ENCODE measurements around the gene CHTOP. TPM values are rescaled to one million over a fixed set of nuclear protein-coding genes. Genes with fewer than 3 reads are reported as not detected.

CHTOP gene
- total and polyA plus RNA-seq, 9 donors: 45.0 to 102 (median 90.9) TPM

GRCh38 chr1:153642161-153642560, 8.3 kb downstream of the CHTOP start:
- 87% methylated on average over 7 of the region's 11 CpGs for WGBS (ENCODE audit: insufficient coverage)
- Histone ChIP-seq H3K4me1 (ENCODE audit: control insufficient read depth, insufficient read depth, low read length) (peaks cover 2% of the 10 kb centered on the region), H3K27ac (ENCODE audit: low read length) (no peak overlapping the region)

GRCh38 chr1:153643100-153643499, 9.2 kb downstream of the CHTOP start:
- H3K4me1 ChIP-seq (ENCODE audit: control insufficient read depth, insufficient read depth, low read length): peaks cover 5% of the 10 kb centered on the region
- H3K9me3 ChIP-seq (replicated peaks; ENCODE audit: control insufficient read depth, low read depth, low read length): no peaks in the 10 kb centered on the region
- DNase-seq: no peak
- no peak overlapping the region for H3K4me3 ChIP-seq (ENCODE audit: low read length)
- H3K36me3 ChIP-seq (ENCODE audit: control insufficient read depth, insufficient read depth, low read length): peaks cover 80% of the 10 kb centered on the region
- no peaks in the 10 kb centered on the region for H3K27me3 ChIP-seq (ENCODE audit: control insufficient read depth, insufficient read depth, low read length)
- H3K27ac ChIP-seq (ENCODE audit: low read length): no peak overlapping the region
- WGBS (ENCODE audit: insufficient coverage): no CpG with 5 or more reads among the region's 11 CpGs

More at GRCh38 chr1:153642161-153642560, 8.3 kb downstream of the CHTOP start:
- no peak for DNase-seq
- Histone ChIP-seq H3K36me3 (ENCODE audit: control insufficient read depth, insufficient read depth, low read length) (peaks cover 87% of the 10 kb centered on the region), H3K9me3 (replicated peaks; ENCODE audit: control insufficient read depth, low read depth, low read length) (no peaks in the 10 kb centered on the region), H3K4me3 (ENCODE audit: low read length) (no peak overlapping the region), H3K27me3 (ENCODE audit: control insufficient read depth, insufficient read depth, low read length) (no peaks in the 10 kb centered on the region)

GRCh38 chr1:153643816-153644215, 9.9 kb downstream of the CHTOP start:
- H3K4me1 ChIP-seq (ENCODE audit: control insufficient read depth, insufficient read depth, low read length): peaks cover 8% of the 10 kb centered on the region
- H3K4me3 ChIP-seq (ENCODE audit: low read length): no peak overlapping the region
- no peaks in the 10 kb centered on the region for H3K9me3 ChIP-seq (replicated peaks; ENCODE audit: control insufficient read depth, low read depth, low read length)
- H3K36me3 ChIP-seq (ENCODE audit: control insufficient read depth, insufficient read depth, low read length): peaks cover 78% of the 10 kb centered on the region
- no peak overlapping the region for H3K27ac ChIP-seq (ENCODE audit: low read length)
- no peaks in the 10 kb centered on the region for H3K27me3 ChIP-seq (ENCODE audit: control insufficient read depth, insufficient read depth, low read length)
- no peak for DNase-seq

- Histone ChIP-seq H3K4me1 (ENCODE audit: control insufficient read depth, insufficient read depth, low read length) (peaks cover 25% of the 10 kb centered on the region), H3K27me3 (ENCODE audit: control insufficient read depth, insufficient read depth, low read length) (no peaks in the 10 kb centered on the region), H3K27ac (ENCODE audit: low read length) (peak overlapping the region; percentile 35), H3K36me3 (ENCODE audit: control insufficient read depth, insufficient read depth, low read length) (peaks cover 51% of the 10 kb centered on the region), H3K9me3 (replicated peaks; ENCODE audit: control insufficient read depth, low read depth, low read length) (no peaks in the 10 kb centered on the region), H3K4me3 (ENCODE audit: low read length) (no peak overlapping the region)
- peak; percentile 65 for DNase-seq
- WGBS (ENCODE audit: insufficient coverage): 60% methylated on average over 1 of the region's 5 CpGs
Measured at GRCh38 chr1:153646672-153647345, 12.9 kb downstream of the CHTOP start.

GRCh38 chr1:153647346-153647714, 13.5 kb downstream of the CHTOP start:
- no peak for DNase-seq
- Histone ChIP-seq H3K4me1 (ENCODE audit: control insufficient read depth, insufficient read depth, low read length) (peaks cover 27% of the 10 kb centered on the region), H3K9me3 (replicated peaks; ENCODE audit: control insufficient read depth, low read depth, low read length) (no peaks in the 10 kb centered on the region), H3K27me3 (ENCODE audit: control insufficient read depth, insufficient read depth, low read length) (no peaks in the 10 kb centered on the region), H3K27ac (ENCODE audit: low read length) (peak overlapping the region; percentile 35), H3K36me3 (ENCODE audit: control insufficient read depth, insufficient read depth, low read length) (peaks cover 45% of the 10 kb centered on the region), H3K4me3 (ENCODE audit: low read length) (no peak overlapping the region)
- WGBS (ENCODE audit: insufficient coverage): 60% methylated on average over 2 of the region's 2 CpGs

- Histone ChIP-seq H3K4me1 (ENCODE audit: control insufficient read depth, insufficient read depth, low read length) (peaks cover 29% of the 10 kb centered on the region), H3K27me3 (ENCODE audit: control insufficient read depth, insufficient read depth, low read length) (no peaks in the 10 kb centered on the region)
- WGBS (ENCODE audit: insufficient coverage): 94% methylated on average over 3 of the region's 10 CpGs
Measured at GRCh38 chr1:153648000-153648643, 14.3 kb downstream of the CHTOP start.

GRCh38 chr1:153649137-153649862, 15.4 kb downstream of the CHTOP start:
- Histone ChIP-seq H3K27ac (ENCODE audit: low read length) (peak overlapping the region; percentile 39), H3K4me3 (ENCODE audit: low read length) (no peak overlapping the region), H3K4me1 (ENCODE audit: control insufficient read depth, insufficient read depth, low read length) (peaks cover 30% of the 10 kb centered on the region), H3K9me3 (replicated peaks; ENCODE audit: control insufficient read depth, low read depth, low read length) (no peaks in the 10 kb centered on the region), H3K27me3 (ENCODE audit: control insufficient read depth, insufficient read depth, low read length) (no peaks in the 10 kb centered on the region), H3K36me3 (ENCODE audit: control insufficient read depth, insufficient read depth, low read length) (peaks cover 27% of the 10 kb centered on the region)
- DNase-seq: no peak
- 63% methylated on average over 1 of the region's 3 CpGs for WGBS (ENCODE audit: insufficient coverage)

More at GRCh38 chr1:153648000-153648643, 14.3 kb downstream of the CHTOP start:
- Histone ChIP-seq H3K36me3 (ENCODE audit: control insufficient read depth, insufficient read depth, low read length) (peaks cover 38% of the 10 kb centered on the region), H3K4me3 (ENCODE audit: low read length) (no peak overlapping the region), H3K9me3 (replicated peaks; ENCODE audit: control insufficient read depth, low read depth, low read length) (no peaks in the 10 kb centered on the region), H3K27ac (ENCODE audit: low read length) (no peak overlapping the region)
- no peak for DNase-seq

GRCh38 chr1:153649863-153650235, 16.0 kb downstream of the CHTOP start:
- WGBS (ENCODE audit: insufficient coverage): 83% methylated on average over 2 of the region's 2 CpGs
- Histone ChIP-seq H3K27ac (ENCODE audit: low read length) (peak overlapping the region; percentile 39), H3K27me3 (ENCODE audit: control insufficient read depth, insufficient read depth, low read length) (no peaks in the 10 kb centered on the region), H3K9me3 (replicated peaks; ENCODE audit: control insufficient read depth, low read depth, low read length) (no peaks in the 10 kb centered on the region), H3K36me3 (ENCODE audit: control insufficient read depth, insufficient read depth, low read length) (peaks cover 26% of the 10 kb centered on the region), H3K4me3 (ENCODE audit: low read length) (no peak overlapping the region), H3K4me1 (ENCODE audit: control insufficient read depth, insufficient read depth, low read length) (peaks cover 30% of the 10 kb centered on the region)
- DNase-seq: peak; percentile 85

- no peak for DNase-seq
- WGBS (ENCODE audit: insufficient coverage): no CpG with 5 or more reads among the region's 1 CpG
- peaks cover 7% of the 10 kb centered on the region for H3K36me3 ChIP-seq (ENCODE audit: control insufficient read depth, insufficient read depth, low read length)
Measured at GRCh38 chr1:153651771-153652170, 17.9 kb downstream of the CHTOP start.

GRCh38 chr1:153652805-153653500, 19.1 kb downstream of the CHTOP start:
- 44% methylated on average over 3 of the region's 3 CpGs for WGBS (ENCODE audit: insufficient coverage)
- Histone ChIP-seq H3K27me3 (ENCODE audit: control insufficient read depth, insufficient read depth, low read length) (no peaks in the 10 kb centered on the region), H3K4me3 (ENCODE audit: low read length) (no peak overlapping the region), H3K9me3 (replicated peaks; ENCODE audit: control insufficient read depth, low read depth, low read length) (no peaks in the 10 kb centered on the region), H3K4me1 (ENCODE audit: control insufficient read depth, insufficient read depth, low read length) (peaks cover 26% of the 10 kb centered on the region), H3K36me3 (ENCODE audit: control insufficient read depth, insufficient read depth, low read length) (no peaks in the 10 kb centered on the region), H3K27ac (ENCODE audit: low read length) (peak overlapping the region; percentile 42)
- peak; percentile 54 for DNase-seq

More at GRCh38 chr1:153651771-153652170, 17.9 kb downstream of the CHTOP start:
- Histone ChIP-seq H3K27ac (ENCODE audit: low read length) (no peak overlapping the region), H3K27me3 (ENCODE audit: control insufficient read depth, insufficient read depth, low read length) (no peaks in the 10 kb centered on the region), H3K9me3 (replicated peaks; ENCODE audit: control insufficient read depth, low read depth, low read length) (no peaks in the 10 kb centered on the region), H3K4me1 (ENCODE audit: control insufficient read depth, insufficient read depth, low read length) (peaks cover 30% of the 10 kb centered on the region), H3K4me3 (ENCODE audit: low read length) (no peak overlapping the region)

All from muscle of leg (tissue), 11 donors.